SH-SY5Y (cell line): ENCODE data around the gene HOXA3.

Experiments used
- GATA2 ChIP-seq: IDR thresholded peaks from 2 replicates; pipeline ENCODE4 v1.6.1; 2011; ENCODE audit warnings: mild to moderate bottlenecking, low read depth, low read length
- GATA3 ChIP-seq: IDR thresholded peaks from 2 replicates; pipeline ENCODE4 v1.6.1; 2011; ENCODE audit warnings: low read depth, mild to moderate bottlenecking, low read length, moderate library complexity

Gene HOXA3

GRCh38 chr7:27109466-27110185 lies 42.8 kb downstream of the HOXA3 start:
- TF ChIP-seq GATA3 (no peak), GATA2 (no peak)

- TF ChIP-seq GATA2 (no peak), GATA3 (no peak)
Observed at GRCh38 chr7:27108390-27109127, 43.8 kb downstream of the HOXA3 start.

- no peak for TF ChIP-seq GATA3
- TF ChIP-seq GATA2 = no peak
Observed at GRCh38 chr7:27107391-27108381, 44.7 kb downstream of the HOXA3 start.

- TF ChIP-seq GATA3 (no peak), GATA2 (no peak)
Observed at GRCh38 chr7:27106901-27107240, 45.5 kb downstream of the HOXA3 start.

- no peak for TF ChIP-seq GATA3
- TF ChIP-seq GATA2 = no peak
Observed at GRCh38 chr7:27106181-27106900, 46.0 kb downstream of the HOXA3 start.

GRCh38 chr7:27105301-27106031 lies 46.9 kb downstream of the HOXA3 start:
- TF ChIP-seq GATA2 = no peak
- no peak for TF ChIP-seq GATA3

- TF ChIP-seq GATA2 = no peak
- TF ChIP-seq GATA3 = no peak
Observed at GRCh38 chr7:27104341-27105058, 47.9 kb downstream of the HOXA3 start.

- TF ChIP-seq GATA3 (no peak), GATA2 (no peak)
Observed at GRCh38 chr7:27103489-27104226, 48.7 kb downstream of the HOXA3 start.

GRCh38 chr7:27102581-27103442 lies 49.6 kb downstream of the HOXA3 start, which contains the start of gene HOXA2:
Gene HOXA2, minus strand, starts transcription at chr7:27102683. Its CDS starts 183 bp downstream, at chr7:27102500.
- no peak for TF ChIP-seq GATA2
- TF ChIP-seq GATA3 = no peak

GRCh38 chr7:27101957-27102580 lies 50.3 kb downstream of the HOXA3 start:
- no peak for TF ChIP-seq GATA2
- no peak for TF ChIP-seq GATA3
